ENCODE data around the gene PRR13. TPM values are rescaled to one million over a fixed set of nuclear protein-coding genes. Genes with fewer than 3 reads are reported as not detected.
"Not testable (repeated sequence)": the region's sequence is repeated elsewhere in the genome, so short reads cannot be mapped to it uniquely, and the experiment has no call there.

PRR13 gene
- total and polyA plus RNA-seq, 4 donors: 94.6 to 224 (median 105) TPM

GRCh38 chr12:53428741-53429140 lies 12.8 kb upstream of the PRR13 start:
- no peaks in the 10 kb centered on the region for H3K9me3 ChIP-seq (ENCODE audit: control insufficient read depth, low read length)
- intact Hi-C loops (cut with DNase I): no loop called here
- DNase-seq (no peak), ATAC-seq (ENCODE audit: low FRiP score) (no peak)
- no peaks in the 10 kb centered on the region for H3K36me3 ChIP-seq (ENCODE audit: control insufficient read depth in 1 of 2, insufficient read depth in 2 of 2, low read length in 1 of 2)
- H3K27me3 ChIP-seq (ENCODE audit: control insufficient read depth in 1 of 2, insufficient read depth in 2 of 2, low read length in 1 of 2): no peaks in the 10 kb centered on the region
- H3K27ac ChIP-seq (ENCODE audit: low read depth in 1 of 2, low read length in 2 of 2): no peak overlapping the region
- 87 to 93% methylated on average over 7 of the region's 7 CpGs for WGBS, 2 donors
- H3K4me3 ChIP-seq (ENCODE audit: low read length in 2 of 2): no peak overlapping the region
- no peaks in the 10 kb centered on the region for H3K4me1 ChIP-seq (ENCODE audit: control insufficient read depth in 1 of 2, insufficient read depth in 2 of 2, low read length in 2 of 2)

DNA sequence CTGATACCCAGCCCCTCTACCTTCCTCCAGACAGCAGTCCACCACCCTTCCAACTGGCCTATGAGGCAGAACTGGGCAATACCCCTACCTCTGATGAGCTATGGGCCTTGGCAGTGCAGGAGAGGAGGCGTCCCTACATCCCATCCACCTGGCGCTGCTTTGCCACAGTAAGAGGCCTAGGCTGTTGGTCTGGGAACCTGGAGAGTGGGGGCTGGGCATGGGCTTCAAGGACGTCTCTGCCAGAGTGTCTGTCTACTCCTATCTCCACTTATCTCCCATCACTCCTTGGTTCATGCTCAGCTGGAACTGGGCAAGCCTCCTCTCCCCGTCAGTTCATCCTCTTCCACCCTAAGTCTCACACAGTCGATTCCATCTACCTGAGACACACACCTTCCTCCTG lies 11.4 kb upstream of the PRR13 start:
- no peak for ATAC-seq (ENCODE audit: low FRiP score)

DNA sequence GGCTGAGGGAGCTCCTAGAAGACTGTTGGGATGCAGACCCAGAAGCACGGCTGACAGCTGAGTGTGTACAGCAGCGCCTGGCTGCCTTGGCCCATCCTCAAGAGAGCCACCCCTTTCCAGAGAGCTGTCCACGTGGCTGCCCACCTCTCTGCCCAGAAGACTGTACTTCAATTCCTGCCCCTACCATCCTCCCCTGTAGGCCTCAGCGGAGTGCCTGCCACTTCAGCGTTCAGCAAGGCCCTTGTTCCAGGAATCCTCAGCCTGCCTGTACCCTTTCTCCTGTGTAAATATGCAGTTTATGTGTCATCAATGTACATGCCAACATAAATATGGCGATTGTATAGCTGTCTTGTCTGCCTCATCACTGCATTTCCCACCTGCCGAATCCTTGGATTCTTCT lies 10.3 kb upstream of the PRR13 start:
- ATAC-seq (ENCODE audit: low FRiP score) (no peak), DNase-seq (no peak)
- 76 to 78% methylated on average over 7 of the region's 7 CpGs for WGBS, 2 donors
- no peaks in the 10 kb centered on the region for H3K36me3 ChIP-seq (ENCODE audit: control insufficient read depth in 1 of 2, insufficient read depth in 2 of 2, low read length in 1 of 2)
- H3K9me3 ChIP-seq (ENCODE audit: control insufficient read depth, low read length): no peaks in the 10 kb centered on the region
- intact Hi-C loops (cut with DNase I): no loop called here
- no peak overlapping the region for H3K4me3 ChIP-seq (ENCODE audit: low read length in 2 of 2)
- H3K27me3 ChIP-seq (ENCODE audit: control insufficient read depth in 1 of 2, insufficient read depth in 2 of 2, low read length in 1 of 2): no peaks in the 10 kb centered on the region
- H3K4me1 ChIP-seq (ENCODE audit: control insufficient read depth in 1 of 2, insufficient read depth in 2 of 2, low read length in 2 of 2): no peaks in the 10 kb centered on the region
- H3K27ac ChIP-seq (ENCODE audit: low read depth in 1 of 2, low read length in 2 of 2): no peak overlapping the region

More for the DNA sequence above, 11.4 kb upstream of the PRR13 start:
- Histone ChIP-seq H3K27ac (ENCODE audit: low read depth in 1 of 2, low read length in 2 of 2) (no peak overlapping the region), H3K9me3 (ENCODE audit: control insufficient read depth, low read length) (no peaks in the 10 kb centered on the region), H3K4me1 (ENCODE audit: control insufficient read depth in 1 of 2, insufficient read depth in 2 of 2, low read length in 2 of 2) (no peaks in the 10 kb centered on the region), H3K36me3 (ENCODE audit: control insufficient read depth in 1 of 2, insufficient read depth in 2 of 2, low read length in 1 of 2) (no peaks in the 10 kb centered on the region), H3K27me3 (ENCODE audit: control insufficient read depth in 1 of 2, insufficient read depth in 2 of 2, low read length in 1 of 2) (no peaks in the 10 kb centered on the region), H3K4me3 (ENCODE audit: low read length in 2 of 2) (no peak overlapping the region)
- intact Hi-C loops (cut with DNase I): no loop called here
- DNase-seq: no peak
- WGBS, 2 donors: 85 to 89% methylated on average over 5 of the region's 5 CpGs

DNA sequence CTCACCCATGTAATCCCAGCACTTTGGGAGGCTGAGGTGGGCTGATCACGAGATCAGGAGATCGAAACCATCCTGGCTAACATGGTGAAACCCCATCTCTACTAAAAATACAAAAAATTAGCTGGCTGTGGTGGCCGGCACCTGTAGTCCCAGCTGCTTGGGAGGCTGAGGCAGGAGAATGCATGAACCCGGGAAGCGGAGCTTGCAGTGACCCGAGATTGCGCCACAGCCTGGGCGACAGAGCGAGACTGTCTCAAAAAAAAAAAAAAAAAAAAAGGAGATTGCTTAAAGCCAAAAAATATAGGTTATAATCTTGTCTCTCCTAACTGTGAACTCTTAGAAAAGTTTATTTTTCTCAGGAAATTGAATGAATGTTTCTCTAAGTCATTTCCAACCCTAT lies 6.2 kb upstream of the PRR13 start:
- intact Hi-C loops (cut with DNase I); H3K36me3 ChIP-seq (ENCODE audit: control insufficient read depth in 1 of 2, insufficient read depth in 2 of 2, low read length in 1 of 2); H3K4me1 ChIP-seq (ENCODE audit: control insufficient read depth in 1 of 2, insufficient read depth in 2 of 2, low read length in 2 of 2); DNase-seq; H3K27ac ChIP-seq (ENCODE audit: low read depth in 1 of 2, low read length in 2 of 2); H3K4me3 ChIP-seq (ENCODE audit: low read length in 2 of 2); ATAC-seq (ENCODE audit: low FRiP score); H3K27me3 ChIP-seq (ENCODE audit: control insufficient read depth in 1 of 2, insufficient read depth in 2 of 2, low read length in 1 of 2); H3K9me3 ChIP-seq (ENCODE audit: control insufficient read depth, low read length): not testable (repeated sequence)
- 93 to 96% methylated on average over 9 of the region's 9 CpGs for WGBS, 2 donors

GRCh38 chr12:53439582-53439981 lies 2.0 kb upstream of the PRR13 start:
- H3K36me3 ChIP-seq (ENCODE audit: control insufficient read depth in 1 of 2, insufficient read depth in 2 of 2, low read length in 1 of 2); H3K9me3 ChIP-seq (ENCODE audit: control insufficient read depth, low read length); ATAC-seq (ENCODE audit: low FRiP score); H3K4me3 ChIP-seq (ENCODE audit: low read length in 2 of 2); H3K27ac ChIP-seq (ENCODE audit: low read depth in 1 of 2, low read length in 2 of 2); intact Hi-C loops (cut with DNase I); DNase-seq; H3K4me1 ChIP-seq (ENCODE audit: control insufficient read depth in 1 of 2, insufficient read depth in 2 of 2, low read length in 2 of 2); H3K27me3 ChIP-seq (ENCODE audit: control insufficient read depth in 1 of 2, insufficient read depth in 2 of 2, low read length in 1 of 2): not testable (repeated sequence)

DNA sequence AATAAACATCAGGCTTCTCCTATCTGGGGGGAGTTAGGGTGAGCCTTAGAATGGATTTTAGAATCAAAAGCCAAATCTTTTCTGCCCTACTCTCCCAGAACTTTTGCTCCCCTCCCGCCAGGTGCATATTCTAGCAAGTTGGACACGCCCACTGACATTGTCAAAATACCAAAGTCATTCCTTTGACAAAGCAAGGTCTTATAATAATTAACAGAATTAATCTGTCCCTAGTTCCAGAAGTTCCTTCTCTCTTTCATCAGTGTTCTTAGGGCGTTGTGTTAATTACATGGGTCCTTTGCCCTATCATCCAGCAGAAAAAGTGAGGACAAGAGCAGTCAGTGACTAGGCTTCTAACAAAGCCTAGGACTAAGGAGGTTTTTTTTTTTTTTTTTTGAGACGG lies 2.4 kb downstream of the PRR13 start:
- intact Hi-C loops (cut with DNase I): no loop called here
- DNase-seq (no peak), ATAC-seq (ENCODE audit: low FRiP score) (no peak)
- Histone ChIP-seq H3K27me3 (ENCODE audit: control insufficient read depth in 1 of 2, insufficient read depth in 2 of 2, low read length in 1 of 2) (no peaks in the 10 kb centered on the region), H3K4me1 (ENCODE audit: control insufficient read depth in 1 of 2, insufficient read depth in 2 of 2, low read length in 2 of 2) (peaks cover 0 to 6% of the 10 kb centered on the region in 2 donors), H3K27ac (ENCODE audit: low read depth in 1 of 2, low read length in 2 of 2) (no peak overlapping the region), H3K9me3 (ENCODE audit: control insufficient read depth, low read length) (no peaks in the 10 kb centered on the region), H3K36me3 (ENCODE audit: control insufficient read depth in 1 of 2, insufficient read depth in 2 of 2, low read length in 1 of 2) (peaks cover 0 to 1% of the 10 kb centered on the region in 2 donors), H3K4me3 (ENCODE audit: low read length in 2 of 2) (no peak overlapping the region)
- WGBS, 2 donors: 93 to 95% methylated on average over 4 of the region's 4 CpGs

- H3K4me1 ChIP-seq (ENCODE audit: control insufficient read depth in 1 of 2, insufficient read depth in 2 of 2, low read length in 2 of 2); intact Hi-C loops (cut with DNase I); DNase-seq; H3K36me3 ChIP-seq (ENCODE audit: control insufficient read depth in 1 of 2, insufficient read depth in 2 of 2, low read length in 1 of 2); ATAC-seq (ENCODE audit: low FRiP score); H3K4me3 ChIP-seq (ENCODE audit: low read length in 2 of 2); H3K9me3 ChIP-seq (ENCODE audit: control insufficient read depth, low read length); H3K27ac ChIP-seq (ENCODE audit: low read depth in 1 of 2, low read length in 2 of 2); H3K27me3 ChIP-seq (ENCODE audit: control insufficient read depth in 1 of 2, insufficient read depth in 2 of 2, low read length in 1 of 2): not testable (repeated sequence)
- 87% methylated on average over 11 of the region's 11 CpGs for WGBS, 2 donors
These were observed 3.2 kb downstream of the PRR13 start for GRCh38 chr12:53444593-53445325.

DNA sequence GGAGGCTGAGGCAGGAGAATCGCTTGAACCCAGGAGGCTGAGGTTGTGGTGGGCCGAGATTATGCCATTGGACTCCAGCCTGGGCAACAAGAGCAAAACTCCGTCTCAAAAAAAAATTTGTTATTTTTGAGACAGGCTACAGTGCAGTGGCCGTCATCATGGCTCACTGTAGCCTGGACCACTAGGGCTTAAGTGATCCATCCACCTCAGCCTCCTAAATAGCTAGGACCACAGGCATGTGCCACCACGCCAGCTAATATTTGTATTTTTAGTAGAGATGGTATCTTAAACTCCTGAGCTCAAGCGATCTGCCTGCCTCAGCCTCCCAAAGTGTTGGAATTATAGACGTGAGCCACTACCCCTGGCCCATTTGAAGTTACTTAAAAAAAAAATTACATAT lies 9.4 kb downstream of the PRR13 start:
- intact Hi-C loops (cut with DNase I): loop anchor here in 1 of 2 donors (5.0 kb wide), 1 partner anchor 36 kb away; no protein-coding TSS in a partner anchor
- WGBS, 2 donors: 85 to 87% methylated on average over 7 of the region's 7 CpGs
- H3K4me1 ChIP-seq (ENCODE audit: control insufficient read depth in 1 of 2, insufficient read depth in 2 of 2, low read length in 2 of 2): peaks cover 3 to 5% of the 10 kb centered on the region in 2 donors
- ATAC-seq (ENCODE audit: low FRiP score) (no peak), DNase-seq (no peak)
- peaks cover 3 to 4% of the 10 kb centered on the region in 2 donors for H3K36me3 ChIP-seq (ENCODE audit: control insufficient read depth in 1 of 2, insufficient read depth in 2 of 2, low read length in 1 of 2)
- no peak overlapping the region for H3K27ac ChIP-seq (ENCODE audit: low read depth in 1 of 2, low read length in 2 of 2)
- H3K4me3 ChIP-seq (ENCODE audit: low read length in 2 of 2): no peak overlapping the region
- H3K27me3 ChIP-seq (ENCODE audit: control insufficient read depth in 1 of 2, insufficient read depth in 2 of 2, low read length in 1 of 2): no peaks in the 10 kb centered on the region
- H3K9me3 ChIP-seq (ENCODE audit: control insufficient read depth, low read length): no peaks in the 10 kb centered on the region

DNA sequence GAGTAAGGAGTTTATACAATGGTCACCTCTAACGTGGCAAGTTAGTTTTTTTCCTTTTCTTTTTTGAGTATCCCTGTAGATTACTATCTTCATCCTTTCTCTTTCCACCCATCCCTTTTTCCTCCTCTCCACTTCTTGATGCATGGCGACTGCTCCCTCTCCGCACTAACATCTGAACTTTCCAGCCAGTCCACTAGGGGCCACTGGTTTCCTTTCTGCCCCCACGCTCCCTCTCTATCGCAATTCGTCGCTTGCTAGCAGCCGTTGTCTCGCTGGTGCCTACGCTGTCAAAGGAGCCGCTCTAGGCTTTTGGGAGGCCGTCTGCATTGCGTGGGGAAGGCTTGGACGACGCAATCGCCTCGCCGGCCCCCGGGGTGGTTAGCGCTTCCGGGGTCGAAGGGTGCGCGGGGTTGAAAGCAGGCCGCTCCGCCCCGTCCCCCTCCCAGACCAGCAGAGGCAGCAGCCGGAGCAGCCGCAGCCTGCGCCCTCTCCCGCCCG lies 10.2 kb downstream of the PRR13 start, which contains the start of gene PCBP2:
Gene PCBP2 (plus strand): TSS at position 442 of the 498 bp plus-strand sequence. CDS start 2,699 bp downstream, outside the sequence.
- Histone ChIP-seq H3K9me3 (ENCODE audit: control insufficient read depth, low read length) (no peaks in the 10 kb centered on the region), H3K36me3 (ENCODE audit: control insufficient read depth in 1 of 2, insufficient read depth in 2 of 2, low read length in 1 of 2) (peaks cover 4 to 5% of the 10 kb centered on the region in 2 donors), H3K4me1 (ENCODE audit: control insufficient read depth in 1 of 2, insufficient read depth in 2 of 2, low read length in 2 of 2) (peaks cover 3 to 5% of the 10 kb centered on the region in 2 donors), H3K27ac (ENCODE audit: low read depth in 1 of 2, low read length in 2 of 2) (peak within 1 kb of the TSS; percentile 53 to 97), H3K27me3 (ENCODE audit: control insufficient read depth in 1 of 2, insufficient read depth in 2 of 2, low read length in 1 of 2) (no peaks in the 10 kb centered on the region), H3K4me3 (ENCODE audit: low read length in 2 of 2) (peak within 1 kb of the TSS; percentile 56 to 88)
- peak; percentile 98 for ATAC-seq (ENCODE audit: low FRiP score)
- peak; percentile 99 for DNase-seq
- intact Hi-C loops (cut with DNase I): loop anchor here (2.0 to 5.0 kb wide), 2 partner anchors 36 to 49 kb away; partner anchors contain the start of gene TARBP2 (in 1 of the 2)
- 0 to 1% methylated on average over 26 to 32 of the region's 32 CpGs for WGBS, 2 donors

Measured in aorta (tissue), 5 donors.